Esophagus muscularis mucosa (tissue), 4 donors: Measurements from ENCODE around the gene PCGF2.

ENCODE experiments used
- EP300 ChIP-seq: sonication (generic); formaldehyde crosslinking; IDR thresholded peaks from one replicate; pipeline ENCODE4 v1.6.1; 2017; ENCODE audit warnings: antibody characterized with exemption
- POLR2A ChIP-seq: fragments of 450-650 bp; IDR thresholded peaks from one replicate; pipeline ENCODE4 v1.6.1; 2017; ENCODE audit warnings: antibody characterized with exemption, moderate library complexity, mild to moderate bottlenecking, low read depth
- TF ChIP-seq, protein P1 (sequence below), 3 experiments: fragments of 200-600 bp in 2 of 3; fragments of 450-650 bp in 1 of 3; sonication (generic) in 2 of 3; IDR thresholded peaks; one replicate each; pipeline ENCODE4 v1.5.1; 2017 to 2019; ENCODE audit warnings: antibody characterized with exemption in 3 of 3, mild to moderate bottlenecking in 2 of 3, moderate library complexity in 1 of 3

DNA sequence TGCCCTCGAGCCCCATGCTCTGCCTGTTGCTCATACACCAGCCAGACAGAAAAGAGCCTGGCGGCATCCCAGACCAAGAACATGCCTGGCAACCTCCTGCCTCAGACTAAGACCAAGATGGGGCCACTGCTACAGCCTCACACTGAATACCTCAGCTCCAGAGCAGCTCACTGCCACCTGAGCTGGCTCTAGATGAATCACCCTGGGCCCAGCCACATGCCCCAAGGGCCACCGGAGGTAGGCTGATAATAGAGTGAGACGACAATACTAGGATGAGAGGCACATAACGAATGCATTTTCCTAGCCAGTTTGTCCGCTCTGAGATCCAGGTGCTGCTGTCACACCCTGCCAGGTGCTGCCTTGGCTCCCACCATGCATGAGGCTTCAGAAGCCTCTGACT lies 38.2 kb upstream of the PCGF2 start:
- TF ChIP-seq EP300 (no peak), POLR2A (no peak)
- TF ChIP-seq, protein P1, sequence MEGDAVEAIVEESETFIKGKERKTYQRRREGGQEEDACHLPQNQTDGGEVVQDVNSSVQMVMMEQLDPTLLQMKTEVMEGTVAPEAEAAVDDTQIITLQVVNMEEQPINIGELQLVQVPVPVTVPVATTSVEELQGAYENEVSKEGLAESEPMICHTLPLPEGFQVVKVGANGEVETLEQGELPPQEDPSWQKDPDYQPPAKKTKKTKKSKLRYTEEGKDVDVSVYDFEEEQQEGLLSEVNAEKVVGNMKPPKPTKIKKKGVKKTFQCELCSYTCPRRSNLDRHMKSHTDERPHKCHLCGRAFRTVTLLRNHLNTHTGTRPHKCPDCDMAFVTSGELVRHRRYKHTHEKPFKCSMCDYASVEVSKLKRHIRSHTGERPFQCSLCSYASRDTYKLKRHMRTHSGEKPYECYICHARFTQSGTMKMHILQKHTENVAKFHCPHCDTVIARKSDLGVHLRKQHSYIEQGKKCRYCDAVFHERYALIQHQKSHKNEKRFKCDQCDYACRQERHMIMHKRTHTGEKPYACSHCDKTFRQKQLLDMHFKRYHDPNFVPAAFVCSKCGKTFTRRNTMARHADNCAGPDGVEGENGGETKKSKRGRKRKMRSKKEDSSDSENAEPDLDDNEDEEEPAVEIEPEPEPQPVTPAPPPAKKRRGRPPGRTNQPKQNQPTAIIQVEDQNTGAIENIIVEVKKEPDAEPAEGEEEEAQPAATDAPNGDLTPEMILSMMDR (IDR thresholded peaks at IDR 0.05) = no peak
